SK-N-SH treated with all-trans-retinoic acid at 6 μM for 48 hours (cell line): ENCODE data around the gene SLFN12.

Source experiments
- ATAC-seq: fragments of 200-7000 bp; cut with Tn5 transposase; 3 replicates; pipeline ENCODE4 v1.9.1; 2020; ENCODE audit warnings: mild to moderate bottlenecking, moderate library complexity
- ARNTL ChIP-seq: fragments of 450-650 bp; formaldehyde crosslinking; IDR thresholded peaks from 2 replicates; pipeline ENCODE4 v1.5.0; 2020; ENCODE audit warnings: low read depth, mild to moderate bottlenecking, moderate library complexity, borderline replicate concordance
- BACH2 ChIP-seq: fragments of 250-450 bp; sonication (Bioruptor Pico); IDR thresholded peaks from 2 replicates; pipeline ENCODE4 v1.9.0; 2021; ENCODE audit warnings: mild to moderate bottlenecking, borderline replicate concordance
- CREB5 ChIP-seq: fragments of 250-450 bp; sonication (Bioruptor Pico); IDR thresholded peaks from 2 replicates; pipeline ENCODE4 v1.5.1; 2020; ENCODE audit warnings: low read depth, mild to moderate bottlenecking, moderate library complexity
- CSDC2 ChIP-seq: fragments of 250-450 bp; sonication (Bioruptor Pico); IDR thresholded peaks from 2 replicates; pipeline ENCODE4 v1.5.0; 2020; ENCODE audit warnings: mild to moderate bottlenecking, moderate library complexity
- ESRRG ChIP-seq: fragments of 250-450 bp; sonication (Bioruptor Pico); IDR thresholded peaks from 2 replicates; pipeline ENCODE4 v1.6.1; 2021; ENCODE audit warnings: mild to moderate bottlenecking
- GLIS3 ChIP-seq: fragments of 250-450 bp; sonication (Bioruptor Pico); IDR thresholded peaks from 2 replicates; pipeline ENCODE4 v1.5.0; 2020; ENCODE audit warnings: mild to moderate bottlenecking, moderate library complexity
- ISL1 ChIP-seq: fragments of 250-450 bp; sonication (Bioruptor Pico); IDR thresholded peaks from 2 replicates; pipeline ENCODE4 v2.1.2; 2022; ENCODE audit warnings: mild to moderate bottlenecking, moderate library complexity
- OSR1 ChIP-seq: fragments of 250-450 bp; sonication (Bioruptor Pico); IDR thresholded peaks from 2 replicates; pipeline ENCODE4 v1.8.0; 2022; ENCODE audit warnings: moderate library complexity, mild to moderate bottlenecking, inconsistent platforms
- PATZ1 ChIP-seq: fragments of 250-450 bp; sonication (Bioruptor Pico); IDR thresholded peaks from 2 replicates; pipeline ENCODE4 v1.8.0; 2020; ENCODE audit warnings: mild to moderate bottlenecking, moderate library complexity, borderline replicate concordance
- PPARA ChIP-seq: fragments of 250-450 bp; sonication (Bioruptor Pico); IDR thresholded peaks from 2 replicates; pipeline ENCODE4 v1.5.0; 2020; ENCODE audit warnings: mild to moderate bottlenecking, borderline replicate concordance
- SNAI2 ChIP-seq: fragments of 250-450 bp; sonication (Bioruptor Pico); IDR thresholded peaks from 2 replicates; pipeline ENCODE4 v1.5.0; 2020; ENCODE audit warnings: mild to moderate bottlenecking, moderate library complexity
- TCF4 ChIP-seq: fragments of 250-450 bp; sonication (Bioruptor Pico); IDR thresholded peaks from 2 replicates; pipeline ENCODE4 v1.8.0; 2021; ENCODE audit warnings: mild to moderate bottlenecking, moderate library complexity, borderline replicate concordance
- TOX ChIP-seq: fragments of 250-450 bp; sonication (Bioruptor Pico); IDR thresholded peaks from 2 replicates; pipeline ENCODE4 v1.8.0; 2021; ENCODE audit warnings: mild to moderate bottlenecking, moderate library complexity, borderline replicate concordance
- ZC3H10 ChIP-seq: fragments of 250-450 bp; sonication (Bioruptor Pico); IDR thresholded peaks from 2 replicates; pipeline ENCODE4 v1.5.1; 2021; ENCODE audit warnings: mild to moderate bottlenecking, moderate library complexity
- ZFP3 ChIP-seq: fragments of 250-450 bp; sonication (Bioruptor Pico); IDR thresholded peaks from 2 replicates; pipeline ENCODE4 v1.5.0; 2020; ENCODE audit warnings: mild to moderate bottlenecking, moderate library complexity
- ZFP30 ChIP-seq: fragments of 450-650 bp; formaldehyde crosslinking; IDR thresholded peaks from 2 replicates; pipeline ENCODE4 v1.5.0; 2022; ENCODE audit warnings: mild to moderate bottlenecking, moderate library complexity
- ZNF565 ChIP-seq: fragments of 450-650 bp; formaldehyde crosslinking; conservative IDR thresholded peaks from 2 replicates; pipeline ENCODE4 v1.5.0; 2020; ENCODE audit warnings: low read depth, mild to moderate bottlenecking, moderate library complexity
- ZNF70 ChIP-seq: fragments of 450-650 bp; formaldehyde crosslinking; IDR thresholded peaks from 2 replicates; pipeline ENCODE4 v1.5.0; 2020; ENCODE audit warnings: mild to moderate bottlenecking, moderate library complexity
- ZNF8 ChIP-seq: fragments of 450-650 bp; formaldehyde crosslinking; IDR thresholded peaks from 2 replicates; pipeline ENCODE4 v1.5.0; 2020; ENCODE audit warnings: mild to moderate bottlenecking, moderate library complexity
- TF ChIP-seq, protein P1 (sequence below): fragments of 250-450 bp; sonication (Bioruptor Pico); IDR thresholded peaks from 2 replicates; pipeline ENCODE4 v1.5.0; 2020; ENCODE audit warnings: mild to moderate bottlenecking, moderate library complexity
- TF ChIP-seq, protein P2 (sequence below): fragments of 250-450 bp; sonication (Bioruptor Pico); IDR thresholded peaks from 2 replicates; pipeline ENCODE4 v1.8.0; 2021; ENCODE audit warnings: low read depth, mild to moderate bottlenecking, moderate library complexity, borderline replicate concordance
- TF ChIP-seq, protein P3 (sequence below): fragments of 250-450 bp; sonication (Bioruptor Pico); IDR thresholded peaks from 2 replicates; pipeline ENCODE4 v1.5.1; 2021; ENCODE audit warnings: mild to moderate bottlenecking, moderate library complexity

The SLFN12 gene

GRCh38 chr17:35453171-35453570 lies 20.9 kb upstream of the SLFN12 start:
- ATAC-seq: no peak
- TF ChIP-seq, protein P1, sequence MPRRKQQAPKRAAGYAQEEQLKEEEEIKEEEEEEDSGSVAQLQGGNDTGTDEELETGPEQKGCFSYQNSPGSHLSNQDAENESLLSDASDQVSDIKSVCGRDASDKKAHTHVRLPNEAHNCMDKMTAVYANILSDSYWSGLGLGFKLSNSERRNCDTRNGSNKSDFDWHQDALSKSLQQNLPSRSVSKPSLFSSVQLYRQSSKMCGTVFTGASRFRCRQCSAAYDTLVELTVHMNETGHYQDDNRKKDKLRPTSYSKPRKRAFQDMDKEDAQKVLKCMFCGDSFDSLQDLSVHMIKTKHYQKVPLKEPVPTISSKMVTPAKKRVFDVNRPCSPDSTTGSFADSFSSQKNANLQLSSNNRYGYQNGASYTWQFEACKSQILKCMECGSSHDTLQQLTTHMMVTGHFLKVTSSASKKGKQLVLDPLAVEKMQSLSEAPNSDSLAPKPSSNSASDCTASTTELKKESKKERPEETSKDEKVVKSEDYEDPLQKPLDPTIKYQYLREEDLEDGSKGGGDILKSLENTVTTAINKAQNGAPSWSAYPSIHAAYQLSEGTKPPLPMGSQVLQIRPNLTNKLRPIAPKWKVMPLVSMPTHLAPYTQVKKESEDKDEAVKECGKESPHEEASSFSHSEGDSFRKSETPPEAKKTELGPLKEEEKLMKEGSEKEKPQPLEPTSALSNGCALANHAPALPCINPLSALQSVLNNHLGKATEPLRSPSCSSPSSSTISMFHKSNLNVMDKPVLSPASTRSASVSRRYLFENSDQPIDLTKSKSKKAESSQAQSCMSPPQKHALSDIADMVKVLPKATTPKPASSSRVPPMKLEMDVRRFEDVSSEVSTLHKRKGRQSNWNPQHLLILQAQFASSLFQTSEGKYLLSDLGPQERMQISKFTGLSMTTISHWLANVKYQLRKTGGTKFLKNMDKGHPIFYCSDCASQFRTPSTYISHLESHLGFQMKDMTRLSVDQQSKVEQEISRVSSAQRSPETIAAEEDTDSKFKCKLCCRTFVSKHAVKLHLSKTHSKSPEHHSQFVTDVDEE (CRISPR knock-in tag): no peak
- TF ChIP-seq OSR1: no peak
- no peak for TF ChIP-seq ZNF8 (CRISPR knock-in tag)
- no peak for TF ChIP-seq ESRRG (CRISPR knock-in tag)
- TF ChIP-seq, protein P2, sequence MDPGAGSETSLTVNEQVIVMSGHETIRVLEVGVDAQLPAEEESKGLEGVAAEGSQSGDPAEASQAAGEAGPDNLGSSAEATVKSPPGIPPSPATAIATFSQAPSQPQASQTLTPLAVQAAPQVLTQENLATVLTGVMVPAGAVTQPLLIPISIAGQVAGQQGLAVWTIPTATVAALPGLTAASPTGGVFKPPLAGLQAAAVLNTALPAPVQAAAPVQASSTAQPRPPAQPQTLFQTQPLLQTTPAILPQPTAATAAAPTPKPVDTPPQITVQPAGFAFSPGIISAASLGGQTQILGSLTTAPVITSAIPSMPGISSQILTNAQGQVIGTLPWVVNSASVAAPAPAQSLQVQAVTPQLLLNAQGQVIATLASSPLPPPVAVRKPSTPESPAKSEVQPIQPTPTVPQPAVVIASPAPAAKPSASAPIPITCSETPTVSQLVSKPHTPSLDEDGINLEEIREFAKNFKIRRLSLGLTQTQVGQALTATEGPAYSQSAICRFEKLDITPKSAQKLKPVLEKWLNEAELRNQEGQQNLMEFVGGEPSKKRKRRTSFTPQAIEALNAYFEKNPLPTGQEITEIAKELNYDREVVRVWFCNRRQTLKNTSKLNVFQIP (CRISPR knock-in tag): no peak
- no peak for TF ChIP-seq PPARA (CRISPR knock-in tag)
- no peak for TF ChIP-seq SNAI2 (CRISPR knock-in tag)
- TF ChIP-seq CSDC2: no peak
- TF ChIP-seq ZC3H10 (CRISPR knock-in tag): no peak
- TF ChIP-seq, protein P3, sequence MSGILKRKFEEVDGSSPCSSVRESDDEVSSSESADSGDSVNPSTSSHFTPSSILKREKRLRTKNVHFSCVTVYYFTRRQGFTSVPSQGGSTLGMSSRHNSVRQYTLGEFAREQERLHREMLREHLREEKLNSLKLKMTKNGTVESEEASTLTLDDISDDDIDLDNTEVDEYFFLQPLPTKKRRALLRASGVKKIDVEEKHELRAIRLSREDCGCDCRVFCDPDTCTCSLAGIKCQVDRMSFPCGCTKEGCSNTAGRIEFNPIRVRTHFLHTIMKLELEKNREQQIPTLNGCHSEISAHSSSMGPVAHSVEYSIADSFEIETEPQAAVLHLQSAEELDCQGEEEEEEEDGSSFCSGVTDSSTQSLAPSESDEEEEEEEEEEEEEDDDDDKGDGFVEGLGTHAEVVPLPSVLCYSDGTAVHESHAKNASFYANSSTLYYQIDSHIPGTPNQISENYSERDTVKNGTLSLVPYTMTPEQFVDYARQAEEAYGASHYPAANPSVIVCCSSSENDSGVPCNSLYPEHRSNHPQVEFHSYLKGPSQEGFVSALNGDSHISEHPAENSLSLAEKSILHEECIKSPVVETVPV: no peak
- TF ChIP-seq CREB5 (CRISPR knock-in tag): no peak
- no peak for TF ChIP-seq PATZ1
- no peak for TF ChIP-seq ZFP3 (CRISPR knock-in tag)
- no peak for TF ChIP-seq ZNF565
- no peak for TF ChIP-seq BACH2
- no peak for TF ChIP-seq GLIS3

- ATAC-seq: peak; percentile 55
- TF ChIP-seq ARNTL (CRISPR knock-in tag) (no peak), TCF4 (CRISPR knock-in tag) (no peak), ZNF565 (no peak), BACH2 (no peak), ZC3H10 (CRISPR knock-in tag) (no peak), ISL1 (CRISPR knock-in tag) (no peak), ZFP3 (CRISPR knock-in tag) (no peak), TOX (CRISPR knock-in tag) (no peak), CREB5 (CRISPR knock-in tag) (no peak), PATZ1 (no peak), ZNF8 (CRISPR knock-in tag) (no peak), OSR1 (no peak), ZFP30 (CRISPR knock-in tag) (no peak), ESRRG (CRISPR knock-in tag) (no peak), ZNF70 (CRISPR knock-in tag) (no peak)
- TF ChIP-seq, protein P1 (CRISPR knock-in tag): no peak
- TF ChIP-seq, protein P2 (CRISPR knock-in tag): no peak
These were observed 17.2 kb upstream of the SLFN12 start for GRCh38 chr17:35449371-35449931.
